Measurements from ENCODE around the gene FBXO3. TPM values are rescaled to one million over a fixed set of nuclear protein-coding genes. Genes with fewer than 3 reads are reported as not detected.

Gene FBXO3
- total and polyA plus RNA-seq, 9 donors = 25.2 to 43.0 (median 33.8) TPM

DNA sequence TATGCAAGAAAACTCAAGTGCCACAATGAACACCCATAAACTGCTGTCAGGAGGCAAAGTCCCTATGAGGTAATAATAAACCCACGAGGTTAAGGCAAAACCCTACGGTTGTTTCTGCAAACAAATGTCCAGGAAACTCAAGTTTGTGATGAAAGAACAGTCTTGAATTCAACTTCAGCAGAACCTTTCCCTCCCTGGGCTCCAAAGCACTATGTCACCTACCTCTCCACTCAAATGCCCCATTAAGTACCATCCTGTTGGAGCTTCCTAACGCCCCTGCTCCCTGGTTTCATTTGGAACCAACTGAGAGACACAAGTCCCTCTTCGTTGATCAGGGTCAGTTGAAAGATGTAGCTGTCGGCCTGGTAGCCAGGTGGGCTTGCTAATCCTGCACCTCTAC, 71.1 kb downstream of the FBXO3 start:
- Histone ChIP-seq H3K27ac (no peak overlapping the region), H3K27me3 (no peaks in the 10 kb centered on the region), H3K4me1 (ENCODE audit: insufficient read depth) (peaks cover 17% of the 10 kb centered on the region), H3K4me3 (no peak overlapping the region), H3K36me3 (no peaks in the 10 kb centered on the region), H3K9me3 (no peaks in the 10 kb centered on the region)
- TF ChIP-seq EP300 (IDR thresholded peaks at IDR 0.05) (no peak), POLR2A (IDR thresholded peaks at IDR 0.05) (no peak)
- TF ChIP-seq, protein P1, sequence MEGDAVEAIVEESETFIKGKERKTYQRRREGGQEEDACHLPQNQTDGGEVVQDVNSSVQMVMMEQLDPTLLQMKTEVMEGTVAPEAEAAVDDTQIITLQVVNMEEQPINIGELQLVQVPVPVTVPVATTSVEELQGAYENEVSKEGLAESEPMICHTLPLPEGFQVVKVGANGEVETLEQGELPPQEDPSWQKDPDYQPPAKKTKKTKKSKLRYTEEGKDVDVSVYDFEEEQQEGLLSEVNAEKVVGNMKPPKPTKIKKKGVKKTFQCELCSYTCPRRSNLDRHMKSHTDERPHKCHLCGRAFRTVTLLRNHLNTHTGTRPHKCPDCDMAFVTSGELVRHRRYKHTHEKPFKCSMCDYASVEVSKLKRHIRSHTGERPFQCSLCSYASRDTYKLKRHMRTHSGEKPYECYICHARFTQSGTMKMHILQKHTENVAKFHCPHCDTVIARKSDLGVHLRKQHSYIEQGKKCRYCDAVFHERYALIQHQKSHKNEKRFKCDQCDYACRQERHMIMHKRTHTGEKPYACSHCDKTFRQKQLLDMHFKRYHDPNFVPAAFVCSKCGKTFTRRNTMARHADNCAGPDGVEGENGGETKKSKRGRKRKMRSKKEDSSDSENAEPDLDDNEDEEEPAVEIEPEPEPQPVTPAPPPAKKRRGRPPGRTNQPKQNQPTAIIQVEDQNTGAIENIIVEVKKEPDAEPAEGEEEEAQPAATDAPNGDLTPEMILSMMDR (IDR thresholded peaks at IDR 0.05) = no peak
- intact Hi-C loops (cut with DNase I) = no loop called here
- 68 to 85% (median 75%) methylated on average over 5 of the region's 5 CpGs for WGBS, 3 donors
- DNase-seq = no peak

DNA sequence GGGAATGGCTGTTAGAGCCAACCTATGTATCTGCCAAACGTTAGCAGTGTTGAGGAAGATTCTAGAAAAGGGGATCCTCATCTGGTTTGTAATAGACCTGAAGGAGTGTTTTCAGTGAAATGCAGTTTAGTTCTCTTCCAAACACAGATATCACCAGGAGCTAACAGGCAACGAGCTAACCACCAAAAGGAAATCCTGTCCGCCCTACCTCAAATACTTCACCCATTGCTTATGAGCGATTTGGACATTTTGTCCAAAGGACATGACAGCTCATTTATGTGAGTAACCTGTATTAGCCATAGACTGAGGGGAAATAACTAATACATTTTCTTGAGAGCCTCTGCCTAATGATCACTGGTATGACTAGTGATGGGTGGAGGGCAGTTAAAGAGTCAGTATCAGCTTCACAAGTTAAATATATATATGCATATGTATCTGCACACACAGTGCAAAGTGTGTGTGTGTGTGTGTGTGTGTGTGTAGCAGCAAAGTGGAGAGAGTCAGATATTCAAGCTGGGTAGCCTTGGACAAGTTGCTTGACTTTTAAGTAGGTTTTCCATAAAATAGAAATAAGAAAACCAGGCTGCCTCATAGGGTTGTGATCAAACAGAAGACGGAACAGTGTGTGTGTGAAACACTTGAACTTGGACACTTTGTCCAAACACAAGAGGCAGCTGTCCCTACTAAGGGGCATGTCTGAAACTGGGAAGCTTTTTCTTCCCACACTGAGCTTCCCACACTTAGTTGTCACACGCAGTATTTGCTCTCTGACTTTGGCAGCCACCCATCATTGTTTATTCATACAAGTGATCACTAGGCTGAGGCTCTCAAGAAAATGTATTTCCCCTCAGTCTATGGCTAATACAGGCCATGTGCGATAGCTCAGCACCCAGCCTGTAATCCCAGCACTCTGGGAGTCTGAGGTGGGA, 72.8 kb downstream of the FBXO3 start:
- DNase-seq = no peak

DNA sequence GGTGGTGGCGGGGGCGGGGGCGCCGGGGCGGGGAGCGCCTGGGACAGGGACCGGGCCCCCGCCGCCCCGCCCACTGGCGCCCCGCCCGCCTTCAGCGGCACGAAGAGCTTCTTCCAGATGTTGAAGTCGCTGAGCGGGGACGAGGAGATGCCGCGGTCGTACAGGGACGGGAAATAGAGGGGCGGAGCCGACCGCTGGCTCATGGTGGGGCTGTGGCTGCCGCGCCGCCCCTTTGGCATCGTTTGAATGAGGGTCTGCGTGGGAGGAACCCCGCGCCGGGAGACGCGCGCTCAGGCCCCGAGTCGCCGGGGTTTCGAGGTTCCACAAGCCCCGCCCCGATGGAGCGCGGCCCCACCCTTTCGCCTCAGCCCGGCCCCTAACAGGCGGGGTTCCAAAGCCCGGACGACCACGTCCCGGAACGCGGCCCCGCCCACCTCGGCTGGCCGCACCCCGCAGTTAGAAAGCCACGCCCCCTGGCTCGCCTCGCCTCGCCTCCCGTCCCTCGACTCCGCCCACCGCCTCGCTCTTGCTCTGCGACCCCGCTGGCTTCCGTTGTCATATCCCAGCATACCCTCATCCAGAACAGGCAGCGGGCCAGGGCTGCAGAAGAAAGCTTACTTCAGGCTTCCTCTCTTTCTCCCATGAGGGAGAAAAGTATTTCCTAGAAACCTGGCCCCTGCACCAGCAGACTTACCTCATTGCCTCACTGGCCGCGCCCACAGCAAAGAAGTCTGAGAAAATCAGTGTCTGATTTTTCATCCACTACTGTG, 73.6 kb downstream of the FBXO3 start, which contains the start of gene C11orf91:
Gene C11orf91, minus strand, starts transcription at position 325 of the 770 bp plus-strand sequence. Its CDS starts 86 bp downstream, at position 239.
- Histone ChIP-seq H3K4me1 (ENCODE audit: insufficient read depth) (peaks cover 17% of the 10 kb centered on the region), H3K27ac (peak within 1 kb of the TSS; percentile 53 to 56), H3K36me3 (no peaks in the 10 kb centered on the region), H3K4me3 (peak within 1 kb of the TSS; percentile 52), H3K9me3 (no peaks in the 10 kb centered on the region), H3K27me3 (no peaks in the 10 kb centered on the region)
- WGBS, 3 donors = 0 to 1% (median 1%) methylated on average over 39 to 71 of the region's 72 CpGs
- peak; percentile 97 to 99 (median 99) for DNase-seq
- intact Hi-C loops (cut with DNase I) = no loop called here
- TF ChIP-seq POLR2A (IDR thresholded peaks at IDR 0.05) = peak; percentile 33
- TF ChIP-seq EP300 (IDR thresholded peaks at IDR 0.05) = no peak

More for the DNA sequence above, 72.8 kb downstream of the FBXO3 start:
- TF ChIP-seq POLR2A (IDR thresholded peaks at IDR 0.05) (no peak), EP300 (IDR thresholded peaks at IDR 0.05) (no peak)
- TF ChIP-seq, protein P1 (IDR thresholded peaks at IDR 0.05) = no peak
- Histone ChIP-seq H3K27ac (peak overlapping the region in 1 of 2 donors; percentile 34), H3K4me1 (ENCODE audit: insufficient read depth) (peaks cover 17% of the 10 kb centered on the region), H3K9me3 (no peaks in the 10 kb centered on the region), H3K4me3 (peak overlapping the region; percentile 52), H3K36me3 (no peaks in the 10 kb centered on the region), H3K27me3 (no peaks in the 10 kb centered on the region)
- 21 to 31% (median 26%) methylated on average over 7 of the region's 7 CpGs for WGBS, 3 donors
- intact Hi-C loops (cut with DNase I) = no loop called here

DNA sequence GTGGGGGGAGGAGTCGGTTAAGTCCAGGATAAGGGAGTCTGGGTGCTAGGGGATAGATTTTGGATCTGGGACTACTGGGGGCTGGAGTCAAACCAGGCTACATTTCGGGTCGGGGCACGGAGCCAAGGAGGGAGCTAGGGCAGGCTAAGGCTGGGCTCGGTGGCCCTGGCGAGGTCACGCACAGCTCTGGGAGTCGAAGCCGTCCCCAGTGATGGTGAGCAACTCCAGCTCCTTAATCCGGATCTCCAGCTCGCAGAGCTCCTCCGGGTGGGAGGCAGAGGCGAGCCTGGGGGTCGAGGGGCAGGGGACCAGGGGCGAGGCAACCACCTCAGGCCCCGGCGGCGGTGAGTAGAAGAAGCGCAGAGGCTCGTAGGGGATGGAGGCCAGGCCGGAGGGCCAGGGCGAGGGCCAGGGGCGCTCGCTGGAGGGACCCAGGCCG, 74.2 kb downstream of the FBXO3 start:
- no peak for TF ChIP-seq POLR2A (IDR thresholded peaks at IDR 0.05)
- TF ChIP-seq, protein P1 (IDR thresholded peaks at IDR 0.05) = no peak
- no peak for TF ChIP-seq EP300 (IDR thresholded peaks at IDR 0.05)
- H3K36me3 ChIP-seq = no peaks in the 10 kb centered on the region
- no peaks in the 10 kb centered on the region for H3K27me3 ChIP-seq
- DNase-seq = peak; percentile 46 to 76 (median 69)
- H3K27ac ChIP-seq = peak overlapping the region; percentile 53 to 56
- H3K4me1 ChIP-seq (ENCODE audit: insufficient read depth) = peaks cover 17% of the 10 kb centered on the region
- H3K9me3 ChIP-seq = no peaks in the 10 kb centered on the region
- intact Hi-C loops (cut with DNase I) = no loop called here
- 26 to 29% (median 27%) methylated on average over 16 to 25 of the region's 25 CpGs for WGBS, 3 donors
- H3K4me3 ChIP-seq = peak overlapping the region; percentile 52
